Naive thymus-derived CD4-positive, alpha-beta T cell (primary cell): Measurements from ENCODE around the gene HIRA. TPM values are rescaled to one million over a fixed set of nuclear protein-coding genes. Genes with fewer than 3 reads are reported as not detected.

Experiments
- ATAC-seq: fragments of 150-1000 bp; cut with Tn5 transposase; 2 replicates; pipeline ENCODE4 v1.10.0; 2021; ENCODE audit warnings: mild to moderate bottlenecking, moderate library complexity
- CTCF ChIA-PET: fragments of 350-600 bp; sonication (Branson Sonifier 250); formaldehyde crosslinking; loops from one replicate; lab custom pipeline; 2021; ENCODE audit warnings: antibody characterized with exemption; lab: Charles Lee
- POLR2A ChIA-PET: fragments of 350-600 bp; sonication (Branson Sonifier 250); formaldehyde crosslinking; loops from one replicate; lab custom pipeline; 2021; ENCODE audit warnings: antibody characterized with exemption, inconsistent platforms; lab: Charles Lee
- DNase-seq, 9 donors: peaks; one replicate each; pipeline versions ENCODE4 v3.0.0 to v3.0.0-alpha.2; 2020 to 2022; ENCODE audit warnings: mixed read lengths in 1 of 9
- H3K27ac ChIP-seq: one replicate; pipeline ENCODE4 v1.7.0; 2013; ENCODE audit warnings: mild to moderate bottlenecking, low read depth, low read length, moderate library complexity
- H3K27me3 ChIP-seq, 2 donors: one replicate each; pipeline ENCODE4 v1.7.0; 2013; ENCODE audit warnings: low read length in 2 of 2, mild to moderate bottlenecking in 2 of 2, moderate library complexity in 2 of 2; ENCODE audit not compliant: control insufficient read depth in 2 of 2, insufficient read depth in 2 of 2
- H3K36me3 ChIP-seq, 3 experiments: 1 replicate in 2 of 3; 2 replicates in 1 of 3; pipeline ENCODE4 v1.7.0; 2013; ENCODE audit warnings: low read length in 3 of 3, mild to moderate bottlenecking in 3 of 3, moderate library complexity in 1 of 3; ENCODE audit not compliant: insufficient read depth in 3 of 3, control insufficient read depth in 2 of 3
- H3K4me1 ChIP-seq, 2 donors: one replicate each; pipeline ENCODE4 v1.7.0; 2013; ENCODE audit warnings: low read length in 2 of 2, mild to moderate bottlenecking in 2 of 2, moderate library complexity in 1 of 2; ENCODE audit not compliant: control insufficient read depth in 2 of 2, insufficient read depth in 2 of 2
- H3K4me3 ChIP-seq: 2 replicates; pipeline ENCODE4 v1.7.0; 2013; ENCODE audit warnings: mild to moderate bottlenecking, low read length
- H3K9me3 ChIP-seq, 3 experiments: 1 replicate in 2 of 3; 2 replicates in 1 of 3; pipeline ENCODE4 v1.7.0; 2013; ENCODE audit warnings: low read length in 3 of 3; ENCODE audit not compliant: control insufficient read depth in 2 of 3
- H3K27ac Mint-ChIP-seq, 9 donors: one replicate each; pipeline ENCODE4 v1.8.0; 2020 to 2022; ENCODE audit warnings: mixed read lengths in 9 of 9, mild to moderate bottlenecking in 8 of 9, moderate library complexity in 5 of 9, inconsistent platforms in 2 of 9
- H3K27me3 Mint-ChIP-seq, 5 donors: one replicate each; pipeline ENCODE4 v1.8.0; 2021 to 2022; ENCODE audit warnings: mixed read lengths in 5 of 5, mild to moderate bottlenecking in 1 of 5
- H3K36me3 Mint-ChIP-seq, 5 donors: one replicate each; pipeline ENCODE4 v1.8.0; 2020 to 2022; ENCODE audit warnings: mixed read lengths in 5 of 5, mild to moderate bottlenecking in 3 of 5, inconsistent platforms in 1 of 5
- H3K4me1 Mint-ChIP-seq, 7 donors: one replicate each; pipeline ENCODE4 v1.8.0; 2020 to 2022; ENCODE audit warnings: mixed read lengths in 7 of 7, mild to moderate bottlenecking in 3 of 7, inconsistent platforms in 1 of 7
- H3K4me3 Mint-ChIP-seq, 10 donors: one replicate each; pipeline ENCODE4 v1.8.0; 2020 to 2022; ENCODE audit warnings: mild to moderate bottlenecking in 10 of 10, mixed read lengths in 10 of 10, moderate library complexity in 6 of 10, inconsistent platforms in 2 of 10
- H3K9me3 Mint-ChIP-seq, 11 donors: one replicate each; pipeline ENCODE4 v1.8.0; 2020 to 2022; ENCODE audit warnings: mixed read lengths in 11 of 11, mild to moderate bottlenecking in 4 of 11, inconsistent platforms in 1 of 11, moderate library complexity in 1 of 11
- intact Hi-C, 2 donors: fragments of 100-400 bp; cut with micrococcal nuclease; formaldehyde crosslinking; loops; one replicate each; pipeline ENCODE4 v1.15.1; 2023
- polyA plus RNA-seq, 2 donors: library from polyadenylated mRNA; unstranded; fragments of 300-500 nt; fragmentation: Illumina TruSeq; gene quantifications; one replicate each; pipeline ENCODE4 v1.2.3, GENCODE V29; 2021
- total RNA-seq, 6 experiments: library from RNA in 5 of 6; stranded (reverse) in 5 of 6; gene quantifications; 1 replicate in 5 of 6; 2 replicates in 1 of 6; pipeline ENCODE4 v1.2.3 and lab custom pipeline; 2021 to 2026

The HIRA gene
- total and polyA plus RNA-seq, 7 experiments from 2014 or later, result 2.8 to 42.3 (median 22.5) TPM

GRCh38 chr22:19350947-19351346 lies 80.6 kb downstream of the HIRA start:
- Mint-ChIP-seq H3K9me3 (peaks cover 0 to 1% (median 0%) of the 10 kb centered on the region in 11 donors), H3K36me3 (peaks cover 22 to 64% (median 36%) of the 10 kb centered on the region in 5 donors), H3K27me3 (no peaks in the 10 kb centered on the region), H3K4me1 (peaks cover 0 to 7% (median 0%) of the 10 kb centered on the region in 7 donors), H3K4me3 (no peak overlapping the region), H3K27ac (peak overlapping the region in 3 of 9 donors; percentile 9 to 60 (median 26))
- ATAC-seq (no peak), DNase-seq (no peak)
- intact Hi-C loops, result no loop called here
- Histone ChIP-seq H3K4me3 (no peak overlapping the region), H3K27me3 (no peaks in the 10 kb centered on the region), H3K36me3 (peaks cover 8 to 88% (median 16%) of the 10 kb centered on the region in 3 experiments), H3K9me3 (no peaks in the 10 kb centered on the region), H3K4me1 (no peaks in the 10 kb centered on the region), H3K27ac (no peak overlapping the region)
- ChIA-PET CTCF (no interaction called here), POLR2A (no interaction called here)

- POLR2A ChIA-PET, result no interaction called here
- intact Hi-C loops, result no loop called here
- ATAC-seq (no peak), DNase-seq (no peak)
- Mint-ChIP-seq H3K27me3 (no peaks in the 10 kb centered on the region), H3K27ac (peak overlapping the region in 3 of 9 donors; percentile 9 to 26 (median 17)), H3K4me1 (peaks cover 0 to 7% (median 0%) of the 10 kb centered on the region in 7 donors), H3K4me3 (no peak overlapping the region), H3K36me3 (peaks cover 22 to 65% (median 33%) of the 10 kb centered on the region in 5 donors), H3K9me3 (peaks cover 0 to 1% (median 0%) of the 10 kb centered on the region in 11 donors)
- Histone ChIP-seq H3K36me3 (peaks cover 6 to 87% (median 12%) of the 10 kb centered on the region in 3 experiments), H3K4me1 (no peaks in the 10 kb centered on the region), H3K27ac (no peak overlapping the region), H3K27me3 (no peaks in the 10 kb centered on the region), H3K9me3 (no peaks in the 10 kb centered on the region), H3K4me3 (no peak overlapping the region)
- CTCF ChIA-PET, result no interaction called here
Observed at GRCh38 chr22:19350476-19350859, 81.1 kb downstream of the HIRA start.

GRCh38 chr22:19349778-19350475 lies 81.6 kb downstream of the HIRA start:
- DNase-seq (no peak), ATAC-seq (no peak)
- no peak overlapping the region for H3K4me3 ChIP-seq
- H3K27me3 Mint-ChIP-seq, result no peaks in the 10 kb centered on the region
- peak overlapping the region in 1 of 9 donors; percentile 17 for H3K27ac Mint-ChIP-seq
- H3K4me1 ChIP-seq, result no peaks in the 10 kb centered on the region
- H3K4me1 Mint-ChIP-seq, result peaks cover 0 to 7% (median 0%) of the 10 kb centered on the region in 7 donors
- no peaks in the 10 kb centered on the region for H3K9me3 ChIP-seq
- no peaks in the 10 kb centered on the region for H3K27me3 ChIP-seq
- ChIA-PET POLR2A (interaction anchor here (0.8 kb wide), 1 partner anchor 204 kb away, joined by 3 read pairs; no protein-coding TSS in a partner anchor), CTCF (no interaction called here)
- no peak overlapping the region for H3K4me3 Mint-ChIP-seq
- peaks cover 0 to 1% (median 0%) of the 10 kb centered on the region in 11 donors for H3K9me3 Mint-ChIP-seq
- peaks cover 6 to 84% (median 12%) of the 10 kb centered on the region in 3 experiments for H3K36me3 ChIP-seq
- intact Hi-C loops, result no loop called here
- peaks cover 22 to 65% (median 37%) of the 10 kb centered on the region in 5 donors for H3K36me3 Mint-ChIP-seq
- H3K27ac ChIP-seq, result no peak overlapping the region

- Histone ChIP-seq H3K4me1 (no peaks in the 10 kb centered on the region), H3K27ac (no peak overlapping the region), H3K9me3 (no peaks in the 10 kb centered on the region), H3K27me3 (no peaks in the 10 kb centered on the region), H3K36me3 (peaks cover 6 to 72% (median 11%) of the 10 kb centered on the region in 3 experiments), H3K4me3 (no peak overlapping the region)
- CTCF ChIA-PET, result no interaction called here
- no peak overlapping the region for H3K4me3 Mint-ChIP-seq
- intact Hi-C loops, result no loop called here
- H3K9me3 Mint-ChIP-seq, result peaks cover 2 to 11% (median 4%) of the 10 kb centered on the region in 11 donors
- DNase-seq, result no peak
- POLR2A ChIA-PET, result no interaction called here
- no peak for ATAC-seq
- no peaks in the 10 kb centered on the region for H3K27me3 Mint-ChIP-seq
- peak overlapping the region in 5 of 9 donors; percentile 52 to 81 (median 68) for H3K27ac Mint-ChIP-seq
- H3K4me1 Mint-ChIP-seq, result peaks cover 0 to 7% (median 0%) of the 10 kb centered on the region in 7 donors
- H3K36me3 Mint-ChIP-seq, result peaks cover 37 to 82% (median 56%) of the 10 kb centered on the region in 5 donors
Observed at GRCh38 chr22:19346677-19347265, 84.8 kb downstream of the HIRA start.

DNA sequence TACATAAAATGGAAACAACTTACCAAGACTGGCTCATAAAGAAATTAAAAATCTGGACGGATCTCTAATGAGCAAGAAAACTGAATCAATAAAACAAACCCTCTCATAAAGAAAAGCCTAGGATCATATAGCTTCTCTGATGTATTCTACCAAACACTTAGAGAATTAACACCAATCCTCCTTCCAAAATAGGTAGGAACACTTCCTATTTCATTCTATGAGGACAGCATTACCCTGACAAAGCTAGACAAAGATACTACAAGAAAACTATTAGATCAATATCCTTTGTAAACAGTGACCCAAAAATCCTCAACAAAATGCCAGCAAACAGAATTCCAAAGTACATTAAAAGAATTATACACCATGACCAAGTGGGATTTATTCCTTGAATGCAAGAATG lies 87.1 kb downstream of the HIRA start:
- DNase-seq, result no peak
- Mint-ChIP-seq H3K4me1 (peaks cover 0 to 3% (median 0%) of the 10 kb centered on the region in 7 donors), H3K27ac (no peak overlapping the region), H3K27me3 (no peaks in the 10 kb centered on the region), H3K36me3 (peaks cover 31 to 82% (median 63%) of the 10 kb centered on the region in 5 donors), H3K9me3 (peaks cover 5 to 33% (median 15%) of the 10 kb centered on the region in 11 donors), H3K4me3 (no peak overlapping the region)
- CTCF ChIA-PET, result interaction anchor here (0.6 kb wide), 2 partner anchors 18 to 1502 kb away, joined by 3 to 6 read pairs; no protein-coding TSS in a partner anchor
- Histone ChIP-seq H3K36me3 (peaks cover 0 to 69% (median 11%) of the 10 kb centered on the region in 3 experiments), H3K4me3 (no peak overlapping the region), H3K27ac (no peak overlapping the region), H3K27me3 (no peaks in the 10 kb centered on the region), H3K9me3 (no peaks in the 10 kb centered on the region), H3K4me1 (no peaks in the 10 kb centered on the region)
- intact Hi-C loops, result no loop called here
- POLR2A ChIA-PET, result no interaction called here
- no peak for ATAC-seq

- Mint-ChIP-seq H3K9me3 (peaks cover 5 to 42% (median 23%) of the 10 kb centered on the region in 11 donors), H3K4me1 (peaks cover 0 to 3% (median 0%) of the 10 kb centered on the region in 7 donors), H3K36me3 (peaks cover 37 to 87% (median 68%) of the 10 kb centered on the region in 5 donors), H3K27me3 (no peaks in the 10 kb centered on the region), H3K4me3 (no peak overlapping the region), H3K27ac (no peak overlapping the region)
- Histone ChIP-seq H3K4me1 (no peaks in the 10 kb centered on the region), H3K27me3 (no peaks in the 10 kb centered on the region), H3K9me3 (peaks cover 0 to 7% (median 0%) of the 10 kb centered on the region in 3 experiments), H3K27ac (no peak overlapping the region), H3K4me3 (no peak overlapping the region), H3K36me3 (peaks cover 0 to 73% (median 11%) of the 10 kb centered on the region in 3 experiments)
- CTCF ChIA-PET, result no interaction called here
- intact Hi-C loops, result no loop called here
- DNase-seq (no peak), ATAC-seq (no peak)
- POLR2A ChIA-PET, result interaction anchor here (0.6 kb wide), 1 partner anchor 49 kb away, joined by 3 read pairs; no protein-coding TSS in a partner anchor
Observed at GRCh38 chr22:19343470-19343869, 88.1 kb downstream of the HIRA start.
